Measurements from ENCODE around the gene PUM2. TPM values are rescaled to one million over a fixed set of nuclear protein-coding genes. Genes with fewer than 3 reads are reported as not detected.
A peak's percentile ranks its signal among the peaks of the same experiment; 100 is the strongest.

PUM2 gene
- total and polyA plus RNA-seq, 2 donors from 2014 or later, result 22.0 to 94.3 TPM

DNA sequence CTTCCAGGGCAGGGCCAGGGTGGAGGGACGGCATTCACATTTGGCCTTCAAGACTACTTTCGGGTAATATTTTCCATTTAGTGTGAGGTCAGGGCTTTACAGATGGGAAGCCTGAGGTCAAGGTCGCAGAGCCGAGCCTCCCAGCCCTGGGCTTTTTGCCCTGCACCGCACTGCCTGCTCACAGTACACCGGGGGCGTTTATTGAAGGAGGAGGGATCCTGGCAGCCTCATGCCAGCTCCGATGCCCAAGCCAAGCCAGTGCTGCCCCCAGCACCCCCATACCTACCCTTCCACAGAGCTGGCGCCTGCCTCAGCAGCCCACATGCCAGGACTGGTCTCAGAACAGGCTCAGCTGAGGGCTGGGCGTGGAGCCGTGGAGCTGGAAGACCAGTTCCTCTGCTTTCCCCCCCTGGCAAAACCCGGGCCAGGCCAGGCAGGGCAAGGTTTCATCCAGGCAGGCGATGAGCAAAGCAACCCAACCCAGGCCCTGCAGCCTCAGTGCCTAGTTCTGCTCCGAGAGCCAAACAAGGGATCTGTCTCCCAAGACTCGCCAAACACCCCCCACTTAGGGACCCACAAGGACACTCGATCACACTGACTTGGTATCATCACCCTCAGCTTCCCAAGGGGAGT is 137.7 kb downstream of the PUM2 start:
- intact Hi-C loops (cut with DNase I), result no loop called here
- Histone ChIP-seq H3K9ac (ENCODE audit: low read length in 3 of 3) (peak overlapping the region in 1 of 3 donors; percentile 35), H3K36me3 (ENCODE audit: control insufficient read depth in 2 of 3, insufficient read depth in 3 of 3, low read length in 3 of 3) (peaks cover 0 to 9% (median 2%) of the 10 kb centered on the region in 3 donors), H3K27ac (ENCODE audit: low read depth in 2 of 2, low read length in 2 of 2) (peak overlapping the region; percentile 71 to 83), H3K27me3 (ENCODE audit: control insufficient read depth, insufficient read depth, low read length) (no peaks in the 10 kb centered on the region), H3K4me3 (ENCODE audit: low read length in 3 of 3) (no peak overlapping the region), H3K9me3 (ENCODE audit: control insufficient read depth in 2 of 3, insufficient read depth in 1 of 3, low read length in 3 of 3) (no peaks in the 10 kb centered on the region), H3K4me1 (ENCODE audit: control insufficient read depth in 2 of 3, insufficient read depth in 2 of 3, low read depth in 1 of 3, low read length in 3 of 3) (peaks cover 3 to 63% (median 46%) of the 10 kb centered on the region in 3 donors)
- FAIRE-seq, result no peak
- TF ChIP-seq, protein P1, sequence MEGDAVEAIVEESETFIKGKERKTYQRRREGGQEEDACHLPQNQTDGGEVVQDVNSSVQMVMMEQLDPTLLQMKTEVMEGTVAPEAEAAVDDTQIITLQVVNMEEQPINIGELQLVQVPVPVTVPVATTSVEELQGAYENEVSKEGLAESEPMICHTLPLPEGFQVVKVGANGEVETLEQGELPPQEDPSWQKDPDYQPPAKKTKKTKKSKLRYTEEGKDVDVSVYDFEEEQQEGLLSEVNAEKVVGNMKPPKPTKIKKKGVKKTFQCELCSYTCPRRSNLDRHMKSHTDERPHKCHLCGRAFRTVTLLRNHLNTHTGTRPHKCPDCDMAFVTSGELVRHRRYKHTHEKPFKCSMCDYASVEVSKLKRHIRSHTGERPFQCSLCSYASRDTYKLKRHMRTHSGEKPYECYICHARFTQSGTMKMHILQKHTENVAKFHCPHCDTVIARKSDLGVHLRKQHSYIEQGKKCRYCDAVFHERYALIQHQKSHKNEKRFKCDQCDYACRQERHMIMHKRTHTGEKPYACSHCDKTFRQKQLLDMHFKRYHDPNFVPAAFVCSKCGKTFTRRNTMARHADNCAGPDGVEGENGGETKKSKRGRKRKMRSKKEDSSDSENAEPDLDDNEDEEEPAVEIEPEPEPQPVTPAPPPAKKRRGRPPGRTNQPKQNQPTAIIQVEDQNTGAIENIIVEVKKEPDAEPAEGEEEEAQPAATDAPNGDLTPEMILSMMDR (IDR thresholded peaks at IDR 0.05; ENCODE audit: borderline replicate concordance, extremely low read depth, insufficient read depth), result no peak
- DNase-seq, result peak in 2 of 5 donors; percentile 45 to 86

DNA sequence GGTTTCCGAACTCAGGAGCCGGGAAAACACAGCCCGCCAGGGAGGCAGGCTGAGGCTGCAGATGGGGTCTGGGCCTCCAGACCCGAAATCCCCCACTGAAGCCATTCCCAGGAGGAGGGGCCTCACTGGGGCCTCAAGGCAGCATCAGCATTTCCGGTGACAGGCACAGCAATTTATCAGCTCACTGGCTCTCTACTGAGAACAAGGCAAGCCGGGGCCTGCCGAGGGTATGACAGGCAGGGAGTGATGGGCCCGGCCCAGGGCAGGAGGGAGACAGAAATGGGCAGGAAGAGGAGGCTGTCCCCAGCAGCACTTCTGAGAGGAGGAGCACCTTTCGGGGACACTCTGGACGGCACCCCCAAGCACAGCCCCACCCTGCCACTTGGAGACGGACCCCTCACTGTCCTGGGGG is 138.2 kb downstream of the PUM2 start:
- peak overlapping the region in 1 of 3 donors; percentile 34 for H3K9ac ChIP-seq (ENCODE audit: low read length in 3 of 3)
- intact Hi-C loops (cut with DNase I), result no loop called here
- H3K27ac ChIP-seq (ENCODE audit: low read depth in 2 of 2, low read length in 2 of 2), result peak overlapping the region; percentile 71 to 83
- peaks cover 3 to 65% (median 46%) of the 10 kb centered on the region in 3 donors for H3K4me1 ChIP-seq (ENCODE audit: control insufficient read depth in 2 of 3, insufficient read depth in 2 of 3, low read depth in 1 of 3, low read length in 3 of 3)
- TF ChIP-seq, protein P1 (IDR thresholded peaks at IDR 0.05; ENCODE audit: borderline replicate concordance, extremely low read depth, insufficient read depth), result no peak
- no peak overlapping the region for H3K4me3 ChIP-seq (ENCODE audit: low read length in 3 of 3)
- DNase-seq (peak; percentile 80 to 93 (median 83)), FAIRE-seq (no peak)
- H3K36me3 ChIP-seq (ENCODE audit: control insufficient read depth in 2 of 3, insufficient read depth in 3 of 3, low read length in 3 of 3), result peaks cover 0 to 9% (median 2%) of the 10 kb centered on the region in 3 donors
- no peaks in the 10 kb centered on the region for H3K9me3 ChIP-seq (ENCODE audit: control insufficient read depth in 2 of 3, insufficient read depth in 1 of 3, low read length in 3 of 3)
- H3K27me3 ChIP-seq (ENCODE audit: control insufficient read depth, insufficient read depth, low read length), result no peaks in the 10 kb centered on the region

DNA sequence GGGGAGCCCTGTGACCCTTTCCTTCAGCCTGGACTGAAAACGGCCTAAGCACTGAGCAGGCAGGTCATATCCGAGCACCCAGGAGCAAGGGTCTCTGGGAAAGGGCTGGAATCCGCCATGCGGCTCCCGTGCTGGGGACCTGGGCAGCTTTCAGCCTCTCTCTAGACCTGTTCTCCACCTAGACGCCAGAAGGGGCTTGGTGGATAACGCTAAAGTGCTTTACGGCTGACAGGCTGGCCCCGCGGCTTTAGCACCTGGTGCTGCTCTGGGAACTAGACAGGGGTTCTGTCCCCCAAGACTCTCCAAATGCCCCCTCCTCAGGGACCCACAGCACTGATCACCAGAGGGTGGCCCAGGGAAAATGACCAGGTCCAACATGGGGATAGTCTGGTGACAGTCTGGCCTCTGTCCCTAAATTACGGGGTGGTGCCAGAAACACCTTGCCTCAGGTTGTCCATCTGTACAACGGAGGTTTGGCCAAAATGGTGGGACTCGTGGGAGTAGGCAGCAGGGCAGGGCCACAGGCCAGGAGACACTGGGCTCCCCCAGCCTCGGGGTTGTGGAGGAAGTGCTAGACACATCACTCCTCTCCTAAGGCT is 138.7 kb downstream of the PUM2 start:
- no peak for DNase-seq
- Histone ChIP-seq H3K27me3 (ENCODE audit: control insufficient read depth, insufficient read depth, low read length) (no peaks in the 10 kb centered on the region), H3K4me1 (ENCODE audit: control insufficient read depth in 2 of 3, insufficient read depth in 2 of 3, low read depth in 1 of 3, low read length in 3 of 3) (peaks cover 3 to 67% (median 45%) of the 10 kb centered on the region in 3 donors), H3K36me3 (ENCODE audit: control insufficient read depth in 2 of 3, insufficient read depth in 3 of 3, low read length in 3 of 3) (peaks cover 0 to 9% (median 2%) of the 10 kb centered on the region in 3 donors), H3K4me3 (ENCODE audit: low read length in 3 of 3) (no peak overlapping the region), H3K27ac (ENCODE audit: low read depth in 2 of 2, low read length in 2 of 2) (peak overlapping the region in 1 of 2 donors; percentile 83), H3K9me3 (ENCODE audit: control insufficient read depth in 2 of 3, insufficient read depth in 1 of 3, low read length in 3 of 3) (no peaks in the 10 kb centered on the region), H3K9ac (ENCODE audit: low read length in 3 of 3) (peak overlapping the region in 1 of 3 donors; percentile 34)
- TF ChIP-seq, protein P1 (IDR thresholded peaks at IDR 0.05; ENCODE audit: borderline replicate concordance, extremely low read depth, insufficient read depth), result no peak
- intact Hi-C loops (cut with DNase I), result no loop called here
- no peak for FAIRE-seq
